ENCODE measurements around the gene MAZ. TPM values are rescaled to one million over a fixed set of nuclear protein-coding genes. Genes with fewer than 3 reads are reported as not detected.

MAZ gene
- total and polyA plus RNA-seq, 2 of the 13 experiments (the other 11 are each of a cell fraction or from before 2014, with no cell fraction given), result 203 to 277 TPM

GRCh38 chr16:29811896-29812665, 5.8 kb downstream of the MAZ start, which contains the start of gene PRRT2 (continued):
- peak; percentile 86 for TF ChIP-seq ZSCAN25 (CRISPR knock-in tag; IDR thresholded peaks at IDR 0.05)
- TF ChIP-seq ARID4A (CRISPR knock-in tag; IDR thresholded peaks at IDR 0.05; ENCODE audit: borderline replicate concordance), result peak; percentile 29; the same call in 1 of the 2 replicates
- TF ChIP-seq ZNF563 (CRISPR knock-in tag; IDR thresholded peaks at IDR 0.05), result no peak
- TF ChIP-seq HNRNPK (IDR thresholded peaks at IDR 0.05; ENCODE audit: low read depth, low read length, poor library complexity, severe bottlenecking), result peak; percentile 35
- TF ChIP-seq, protein P1, sequence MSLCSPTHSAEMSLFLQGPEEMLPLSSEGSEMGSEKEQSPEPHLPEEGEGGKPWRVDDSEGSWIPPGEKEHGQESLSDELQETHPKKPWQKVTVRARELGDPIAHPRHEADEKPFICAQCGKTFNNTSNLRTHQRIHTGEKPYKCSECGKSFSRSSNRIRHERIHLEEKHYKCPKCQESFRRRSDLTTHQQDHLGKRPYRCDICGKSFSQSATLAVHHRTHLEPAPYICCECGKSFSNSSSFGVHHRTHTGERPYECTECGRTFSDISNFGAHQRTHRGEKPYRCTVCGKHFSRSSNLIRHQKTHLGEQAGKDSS (CRISPR knock-in tag; IDR thresholded peaks at IDR 0.05; ENCODE audit: borderline replicate concordance, low read depth), result no peak
- TF ChIP-seq ZNF616 (CRISPR knock-in tag; IDR thresholded peaks at IDR 0.05; ENCODE audit: low read depth), result peak; percentile 34; the same call in 1 of the 2 replicates
- TF ChIP-seq, protein P2, sequence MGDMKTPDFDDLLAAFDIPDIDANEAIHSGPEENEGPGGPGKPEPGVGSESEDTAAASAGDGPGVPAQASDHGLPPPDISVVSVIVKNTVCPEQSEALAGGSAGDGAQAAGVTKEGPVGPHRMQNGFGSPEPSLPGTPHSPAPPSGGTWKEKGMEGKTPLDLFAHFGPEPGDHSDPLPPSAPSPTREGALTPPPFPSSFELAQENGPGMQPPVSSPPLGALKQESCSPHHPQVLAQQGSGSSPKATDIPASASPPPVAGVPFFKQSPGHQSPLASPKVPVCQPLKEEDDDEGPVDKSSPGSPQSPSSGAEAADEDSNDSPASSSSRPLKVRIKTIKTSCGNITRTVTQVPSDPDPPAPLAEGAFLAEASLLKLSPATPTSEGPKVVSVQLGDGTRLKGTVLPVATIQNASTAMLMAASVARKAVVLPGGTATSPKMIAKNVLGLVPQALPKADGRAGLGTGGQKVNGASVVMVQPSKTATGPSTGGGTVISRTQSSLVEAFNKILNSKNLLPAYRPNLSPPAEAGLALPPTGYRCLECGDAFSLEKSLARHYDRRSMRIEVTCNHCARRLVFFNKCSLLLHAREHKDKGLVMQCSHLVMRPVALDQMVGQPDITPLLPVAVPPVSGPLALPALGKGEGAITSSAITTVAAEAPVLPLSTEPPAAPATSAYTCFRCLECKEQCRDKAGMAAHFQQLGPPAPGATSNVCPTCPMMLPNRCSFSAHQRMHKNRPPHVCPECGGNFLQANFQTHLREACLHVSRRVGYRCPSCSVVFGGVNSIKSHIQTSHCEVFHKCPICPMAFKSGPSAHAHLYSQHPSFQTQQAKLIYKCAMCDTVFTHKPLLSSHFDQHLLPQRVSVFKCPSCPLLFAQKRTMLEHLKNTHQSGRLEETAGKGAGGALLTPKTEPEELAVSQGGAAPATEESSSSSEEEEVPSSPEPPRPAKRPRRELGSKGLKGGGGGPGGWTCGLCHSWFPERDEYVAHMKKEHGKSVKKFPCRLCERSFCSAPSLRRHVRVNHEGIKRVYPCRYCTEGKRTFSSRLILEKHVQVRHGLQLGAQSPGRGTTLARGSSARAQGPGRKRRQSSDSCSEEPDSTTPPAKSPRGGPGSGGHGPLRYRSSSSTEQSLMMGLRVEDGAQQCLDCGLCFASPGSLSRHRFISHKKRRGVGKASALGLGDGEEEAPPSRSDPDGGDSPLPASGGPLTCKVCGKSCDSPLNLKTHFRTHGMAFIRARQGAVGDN (CRISPR knock-in tag; IDR thresholded peaks at IDR 0.05), result peak; percentile 57
- 0 out of 3 replicates have a peak, but pooled peaks have one; percentile 54 for TF ChIP-seq MXI1 (IDR thresholded peaks at IDR 0.05; ENCODE audit: borderline replicate concordance, low read depth, low read length)
- TF ChIP-seq MED13 (CRISPR knock-in tag; IDR thresholded peaks at IDR 0.05), result no peak
- no peak for TF ChIP-seq ZNF788 (CRISPR knock-in tag; IDR thresholded peaks at IDR 0.05; ENCODE audit: borderline replicate concordance)
- 0 out of 2 replicates have a peak, but pooled peaks have one; percentile 33 for TF ChIP-seq ZNF317 (CRISPR knock-in tag; IDR thresholded peaks at IDR 0.05)
- TF ChIP-seq, protein P3, sequence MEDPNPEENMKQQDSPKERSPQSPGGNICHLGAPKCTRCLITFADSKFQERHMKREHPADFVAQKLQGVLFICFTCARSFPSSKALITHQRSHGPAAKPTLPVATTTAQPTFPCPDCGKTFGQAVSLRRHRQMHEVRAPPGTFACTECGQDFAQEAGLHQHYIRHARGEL (CRISPR knock-in tag; IDR thresholded peaks at IDR 0.05), result 0 out of 2 replicates have a peak, but pooled peaks have one; percentile 72
- TF ChIP-seq, protein P4, sequence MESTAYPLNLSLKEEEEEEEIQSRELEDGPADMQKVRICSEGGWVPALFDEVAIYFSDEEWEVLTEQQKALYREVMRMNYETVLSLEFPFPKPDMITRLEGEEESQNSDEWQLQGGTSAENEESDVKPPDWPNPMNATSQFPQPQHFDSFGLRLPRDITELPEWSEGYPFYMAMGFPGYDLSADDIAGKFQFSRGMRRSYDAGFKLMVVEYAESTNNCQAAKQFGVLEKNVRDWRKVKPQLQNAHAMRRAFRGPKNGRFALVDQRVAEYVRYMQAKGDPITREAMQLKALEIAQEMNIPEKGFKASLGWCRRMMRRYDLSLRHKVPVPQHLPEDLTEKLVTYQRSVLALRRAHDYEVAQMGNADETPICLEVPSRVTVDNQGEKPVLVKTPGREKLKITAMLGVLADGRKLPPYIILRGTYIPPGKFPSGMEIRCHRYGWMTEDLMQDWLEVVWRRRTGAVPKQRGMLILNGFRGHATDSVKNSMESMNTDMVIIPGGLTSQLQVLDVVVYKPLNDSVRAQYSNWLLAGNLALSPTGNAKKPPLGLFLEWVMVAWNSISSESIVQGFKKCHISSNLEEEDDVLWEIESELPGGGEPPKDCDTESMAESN (CRISPR knock-in tag; conservative IDR thresholded peaks at IDR 0.05), result no peak
- no peak for TF ChIP-seq SALL2 (CRISPR knock-in tag; IDR thresholded peaks at IDR 0.05)
- no peak for TF ChIP-seq ZNF570 (CRISPR knock-in tag; IDR thresholded peaks at IDR 0.05; ENCODE audit: borderline replicate concordance)
- no peak for TF ChIP-seq ZNF180 (CRISPR knock-in tag; IDR thresholded peaks at IDR 0.05; ENCODE audit: borderline replicate concordance, low read depth)

Data from HepG2 (cell line).